Prostate gland (tissue), 2 donors: ENCODE data around the gene TMEM184A. TPM values are rescaled to one million over a fixed set of nuclear protein-coding genes. Genes with fewer than 3 reads are reported as not detected.

Source experiments
- DNase-seq: peaks from one replicate; pipeline ENCODE4 v3.0.0-alpha.2; 2019; ENCODE audit warnings: low spot score
- H3K27ac ChIP-seq, 2 donors: fragments of 200-600 bp; sonication (generic); 2 replicates each; pipeline ENCODE4 v1.5.1; 2017 to 2019
- H3K27me3 ChIP-seq: fragments of 200-600 bp; sonication (generic); replicated peaks from 2 replicates; pipeline ENCODE4 v1.5.1; 2019; ENCODE audit not compliant: insufficient read depth
- H3K36me3 ChIP-seq, 2 donors: fragments of 200-600 bp; sonication (generic); 1 replicate in 1 of 2; 2 replicates in 1 of 2; pipeline versions ENCODE4 v1.5.1 to v1.8.1; 2017 to 2019
- H3K4me1 ChIP-seq: fragments of 200-600 bp; sonication (generic); replicated peaks from 2 replicates; pipeline ENCODE4 v1.5.1; 2019
- H3K4me3 ChIP-seq, 2 donors: fragments of 200-600 bp; sonication (generic); 2 replicates each; pipeline ENCODE4 v1.5.1; 2017 to 2019
- H3K9me3 ChIP-seq: fragments of 200-600 bp; sonication (generic); 2 replicates; pipeline ENCODE4 v1.5.1; 2017
- CTCF ChIP-seq, 4 experiments: fragments of 200-600 bp in 2 of 4; fragments of 450-650 bp in 2 of 4; sonication (generic) in 2 of 4; IDR thresholded peaks; 1 replicate in 3 of 4; 2 replicates in 1 of 4; pipeline ENCODE4 v1.5.1; 2016 to 2019; ENCODE audit warnings: antibody characterized with exemption in 4 of 4, mild to moderate bottlenecking in 2 of 4, moderate library complexity in 2 of 4
- POLR2A ChIP-seq: fragments of 450-650 bp; IDR thresholded peaks from one replicate; pipeline ENCODE4 v1.6.1; 2016; ENCODE audit warnings: antibody characterized with exemption, mild to moderate bottlenecking
- POLR2AphosphoS5 ChIP-seq: sonication (generic); formaldehyde crosslinking; IDR thresholded peaks from one replicate; pipeline ENCODE4 v1.6.1; 2017; ENCODE audit warnings: antibody characterized with exemption
- WGBS: methylation state at CpG from one replicate; pipeline ENCODE4 v1.1.5; 2018; 5-methylcytosine and 5-hydroxymethylcytosine counted together
- intact Hi-C: fragments of 100-400 bp; cut with DNase I; formaldehyde crosslinking; loops from one replicate; pipeline ENCODE4 v1.14.2; 2022
- total RNA-seq, 2 donors: library from RNA; depleted of rRNA; stranded (reverse); fragments of >200 nt; gene quantifications; one replicate each; pipeline ENCODE4 v1.1.0, GENCODE V29; 2016

The TMEM184A gene
- total RNA-seq, 2 donors from 2014 or later: 15.4 to 59.2 TPM

- intact Hi-C loops: no loop called here
- TF ChIP-seq POLR2AphosphoS5: peak; percentile 98
- peak; percentile 79 for TF ChIP-seq POLR2A
- peak in 2 of 4 experiments; percentile 6 to 15 for TF ChIP-seq CTCF (IDR thresholded peaks at IDR 0.05)
- Histone ChIP-seq H3K27me3 (no peaks in the 10 kb centered on the region), H3K36me3 (no peaks in the 10 kb centered on the region), H3K4me1 (peaks cover 21% of the 10 kb centered on the region), H3K4me3 (peak overlapping the region; percentile 49 to 68), H3K9me3 (no peaks in the 10 kb centered on the region), H3K27ac (peak overlapping the region; percentile 99)
- DNase-seq: peak; percentile 96
- 2% methylated on average over 36 of the region's 36 CpGs for WGBS
Measured at GRCh38 chr7:1532456-1533254, 23.4 kb downstream of the TMEM184A start.

GRCh38 chr7:1531979-1532455 lies 24.0 kb downstream of the TMEM184A start:
- Histone ChIP-seq H3K4me3 (peak overlapping the region; percentile 49 to 68), H3K36me3 (no peaks in the 10 kb centered on the region), H3K9me3 (no peaks in the 10 kb centered on the region), H3K27ac (peak overlapping the region; percentile 99), H3K4me1 (peaks cover 18% of the 10 kb centered on the region), H3K27me3 (no peaks in the 10 kb centered on the region)
- intact Hi-C loops: no loop called here
- DNase-seq: peak; percentile 62
- WGBS: 31% methylated on average over 10 of the region's 10 CpGs
- TF ChIP-seq CTCF (IDR thresholded peaks at IDR 0.05): no peak
- no peak for TF ChIP-seq POLR2A
- no peak for TF ChIP-seq POLR2AphosphoS5

GRCh38 chr7:1531263-1531978 lies 24.6 kb downstream of the TMEM184A start:
- peak; percentile 0 for TF ChIP-seq POLR2AphosphoS5
- no peak for TF ChIP-seq POLR2A
- no peaks in the 10 kb centered on the region for H3K36me3 ChIP-seq
- no peaks in the 10 kb centered on the region for H3K27me3 ChIP-seq
- DNase-seq: no peak
- peak overlapping the region; percentile 49 to 68 for H3K4me3 ChIP-seq
- peaks cover 15% of the 10 kb centered on the region for H3K4me1 ChIP-seq
- WGBS: 4% methylated on average over 49 of the region's 55 CpGs
- intact Hi-C loops: no loop called here
- peak overlapping the region; percentile 99 for H3K27ac ChIP-seq
- no peaks in the 10 kb centered on the region for H3K9me3 ChIP-seq

GRCh38 chr7:1530946-1531262 lies 25.1 kb downstream of the TMEM184A start:
- DNase-seq: no peak
- intact Hi-C loops: no loop called here
- Histone ChIP-seq H3K27me3 (no peaks in the 10 kb centered on the region), H3K4me1 (peaks cover 13% of the 10 kb centered on the region), H3K9me3 (no peaks in the 10 kb centered on the region), H3K36me3 (no peaks in the 10 kb centered on the region), H3K27ac (peak overlapping the region; percentile 99), H3K4me3 (peak overlapping the region; percentile 49 to 68)
- TF ChIP-seq CTCF (IDR thresholded peaks at IDR 0.05): no peak
- 2% methylated on average over 11 of the region's 45 CpGs for WGBS

- H3K9me3 ChIP-seq: no peaks in the 10 kb centered on the region
- no peak overlapping the region for H3K27ac ChIP-seq
- TF ChIP-seq POLR2AphosphoS5 (no peak), POLR2A (no peak), CTCF (IDR thresholded peaks at IDR 0.05) (no peak)
- peaks cover 13% of the 10 kb centered on the region for H3K4me1 ChIP-seq
- no peaks in the 10 kb centered on the region for H3K27me3 ChIP-seq
- no peak overlapping the region for H3K4me3 ChIP-seq
- no peak for DNase-seq
- 64% methylated on average over 21 of the region's 21 CpGs for WGBS
- intact Hi-C loops: no loop called here
- no peaks in the 10 kb centered on the region for H3K36me3 ChIP-seq
Measured at GRCh38 chr7:1529383-1530116, 26.5 kb downstream of the TMEM184A start.
